Right ventricle myocardium superior (tissue), 1 donor: ENCODE results near the gene ALPK3. TPM values are rescaled to one million over a fixed set of nuclear protein-coding genes. Genes with fewer than 3 reads are reported as not detected.

ENCODE experiments used
- ATAC-seq: fragments of 200-7000 bp; cut with Tn5 transposase; one replicate; pipeline ENCODE4 v1.9.1; 2020; ENCODE audit warnings: mild to moderate bottlenecking; ENCODE audit not compliant: poor library complexity
- DNase-seq: peaks from one replicate; pipeline ENCODE4 v3.0.0-alpha.2; 2020
- intact Hi-C: fragments of 100-400 bp; cut with DNase I; formaldehyde crosslinking; loops from one replicate; pipeline ENCODE4 v1.11.2; 2022
- total RNA-seq: library from RNA; stranded (reverse); fragmentation: NEBNext Ultra II Directional; extraction: Animal tissue kit (Norgen Biotek cat#: 25700); gene quantifications from one replicate; pipeline ENCODE4 v1.2.1, GENCODE V29; 2021
- donor health status: DM: no; HTN: yes; CAD: no; lungs with severe emphysema.

ALPK3 gene
- total RNA-seq, 1 donor from 2014 or later = 114 TPM

DNA sequence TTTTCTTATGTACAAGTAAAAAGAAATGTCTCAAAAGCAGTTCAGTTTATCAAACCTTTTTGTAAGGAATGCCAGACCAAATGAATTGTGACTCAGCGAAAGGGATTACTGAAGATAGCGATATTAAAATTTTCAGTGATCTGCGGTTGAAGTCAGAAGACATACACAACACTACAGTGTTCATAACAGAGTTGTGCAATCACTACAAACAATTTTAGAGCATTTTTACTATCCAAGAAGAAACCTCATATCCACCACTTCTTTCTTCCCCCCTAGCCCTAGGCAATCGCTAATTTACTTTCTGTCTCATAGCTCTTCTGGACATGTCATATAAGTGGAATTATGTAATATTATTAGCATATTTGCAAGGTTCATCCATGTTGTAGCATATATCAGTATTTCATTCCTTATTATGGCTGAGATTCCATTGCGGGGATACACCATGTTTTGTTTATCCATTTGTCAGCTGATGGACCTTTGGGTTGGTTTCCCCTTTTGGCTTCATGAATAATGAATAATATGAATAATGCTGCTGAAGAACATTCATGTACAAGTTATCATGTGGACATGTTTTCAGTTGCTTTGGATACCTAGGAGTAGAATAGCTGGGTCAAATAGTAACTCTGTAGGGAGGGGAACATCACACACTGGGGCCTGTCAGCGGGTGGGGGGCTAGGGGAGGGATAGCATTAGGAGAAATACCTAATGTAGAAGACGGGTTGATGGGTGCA is 23.6 kb upstream of the ALPK3 start:
- intact Hi-C loops = no loop called here
- ATAC-seq = no peak
- no peak for DNase-seq

DNA sequence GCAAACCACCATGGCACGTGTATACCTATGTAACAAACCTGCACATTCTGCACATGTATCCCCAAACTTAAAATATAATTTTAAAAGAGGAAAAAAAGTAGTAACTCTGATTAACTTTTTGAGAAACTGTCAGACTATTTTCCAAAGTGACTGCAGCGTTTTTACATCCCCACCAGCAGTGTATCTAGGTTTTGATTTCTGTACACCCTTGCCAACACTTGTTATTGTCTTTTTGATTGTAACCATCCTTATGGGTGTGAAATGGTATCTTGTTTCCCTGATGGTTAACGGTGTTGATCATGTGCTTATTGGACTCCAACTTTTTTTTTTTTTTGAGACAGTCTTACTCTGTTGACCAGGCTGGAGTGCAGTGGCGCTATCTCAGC is 23.0 kb upstream of the ALPK3 start:
- ATAC-seq (no peak), DNase-seq (no peak)
- intact Hi-C loops = no loop called here

DNA sequence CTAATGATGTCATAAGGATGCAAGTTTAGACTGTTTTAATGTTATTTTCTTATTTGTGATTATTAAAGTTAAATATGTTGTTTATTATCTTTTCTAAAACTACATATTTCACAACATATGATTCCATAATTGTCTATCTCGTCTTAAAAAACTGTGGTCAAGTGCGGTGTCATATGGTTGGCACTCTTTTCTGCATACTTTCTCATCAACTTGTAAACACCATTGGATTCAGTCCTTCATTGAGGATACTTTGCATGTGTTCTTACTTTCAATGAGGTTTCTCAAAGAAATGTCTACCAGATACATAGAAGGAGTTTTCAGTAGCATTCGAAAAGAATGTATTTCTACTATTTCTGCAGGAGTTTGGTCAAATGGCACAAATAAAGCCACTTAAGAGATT is 22.0 kb upstream of the ALPK3 start:
- DNase-seq = no peak
- intact Hi-C loops = no loop called here

DNA sequence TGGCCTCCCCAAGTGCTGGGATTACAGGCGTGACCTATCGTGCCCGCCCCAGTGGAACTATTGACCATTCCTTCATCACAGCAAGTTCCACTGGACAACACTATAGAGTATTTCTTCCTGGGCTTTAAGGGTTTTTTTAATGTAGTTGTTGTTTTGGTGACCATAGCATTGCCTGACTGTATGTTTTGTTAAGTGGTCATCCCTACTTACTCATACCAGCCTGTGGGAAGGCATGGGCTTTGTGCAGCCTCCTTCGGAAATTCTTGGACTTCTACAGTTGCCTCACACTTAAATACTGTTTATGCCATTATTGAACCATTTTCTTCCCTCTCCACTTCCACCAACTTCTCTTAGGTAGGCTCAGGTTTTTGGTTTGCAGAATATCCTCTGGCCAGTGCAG is 19.9 kb upstream of the ALPK3 start:
- ATAC-seq (no peak), DNase-seq (no peak)
- intact Hi-C loops = no loop called here

More for the DNA sequence above, 22.0 kb upstream of the ALPK3 start:
- no peak for ATAC-seq

DNA sequence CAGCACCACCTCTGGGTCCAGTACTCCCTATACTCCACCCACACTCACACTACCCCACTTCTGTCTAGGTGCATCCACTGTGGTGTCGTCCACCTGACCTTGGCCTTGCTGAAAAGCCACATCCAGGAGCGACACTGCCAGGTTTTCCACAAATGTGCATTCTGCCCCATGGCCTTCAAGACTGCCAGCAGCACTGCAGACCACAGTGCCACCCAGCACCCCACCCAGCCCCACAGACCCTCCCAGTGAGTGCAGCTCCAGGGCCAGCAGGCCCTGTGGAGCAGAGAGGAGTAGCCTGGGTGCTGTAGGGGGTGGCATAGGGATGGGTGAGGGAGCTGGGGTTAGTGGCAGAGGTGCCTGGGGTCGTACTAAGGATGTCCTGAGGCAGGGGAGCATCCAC is 19.4 kb upstream of the ALPK3 start:
- ATAC-seq = no peak
- DNase-seq = no peak
- intact Hi-C loops = no loop called here

DNA sequence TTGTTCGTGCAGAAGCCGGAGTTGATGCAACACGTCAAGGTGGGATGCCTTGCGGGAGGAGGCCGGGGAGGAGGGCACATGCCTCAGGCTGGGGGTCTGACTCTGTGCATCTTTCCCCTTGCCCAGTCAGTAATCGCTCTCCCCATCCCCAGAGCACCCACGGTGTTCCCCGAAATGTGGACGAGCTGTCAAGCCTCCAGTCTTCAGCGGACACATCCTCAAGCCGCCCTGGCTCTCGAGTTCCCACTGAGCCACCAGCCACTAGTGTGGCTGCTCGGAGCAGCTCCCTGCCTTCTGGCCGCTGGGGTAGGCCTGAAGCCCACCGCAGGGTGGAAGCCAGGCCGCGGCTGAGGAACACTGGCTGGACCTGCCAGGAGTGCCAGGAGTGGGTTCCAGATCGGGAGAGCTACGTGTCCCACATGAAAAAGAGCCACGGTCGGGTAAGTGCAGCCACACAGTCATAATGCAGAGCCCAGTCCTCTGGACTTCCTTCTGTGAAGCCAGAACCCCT is 18.7 kb upstream of the ALPK3 start:
- ATAC-seq = no peak
- DNase-seq = no peak
- intact Hi-C loops = no loop called here

DNA sequence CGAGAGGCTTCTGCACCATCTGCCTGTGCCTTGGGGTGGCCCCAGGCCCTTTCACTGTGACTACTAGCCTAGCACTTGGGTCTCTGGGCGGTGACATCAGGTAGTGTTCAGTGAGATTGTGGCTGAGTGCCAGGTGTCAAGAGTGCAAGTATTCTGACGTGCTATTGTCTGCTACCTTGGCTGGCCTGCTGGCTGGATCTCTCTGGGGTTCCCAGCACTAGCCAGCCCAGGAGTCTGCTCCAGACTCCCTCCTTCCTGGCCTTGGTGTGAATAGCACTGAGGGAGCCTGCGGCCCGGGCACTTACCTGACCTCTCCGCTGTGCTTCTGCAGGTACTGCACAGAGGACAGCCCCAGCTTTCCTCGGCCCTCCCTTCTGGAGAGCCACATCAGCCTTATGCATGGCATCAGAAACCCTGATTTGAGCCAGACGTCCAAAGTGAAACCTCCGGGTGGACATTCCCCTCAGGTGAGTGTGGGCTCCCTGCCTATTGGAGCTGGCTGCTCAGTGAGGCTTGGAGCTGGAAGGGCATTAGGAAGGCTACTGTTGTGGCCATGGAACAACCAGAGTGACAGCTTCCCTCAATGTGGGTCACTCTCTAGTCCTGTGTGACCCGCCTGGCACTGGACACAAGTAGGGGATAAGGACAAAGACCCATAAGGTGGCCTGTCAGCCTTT is 17.5 kb upstream of the ALPK3 start:
- DNase-seq (no peak), ATAC-seq (peak; percentile 45)
- intact Hi-C loops = no loop called here

DNA sequence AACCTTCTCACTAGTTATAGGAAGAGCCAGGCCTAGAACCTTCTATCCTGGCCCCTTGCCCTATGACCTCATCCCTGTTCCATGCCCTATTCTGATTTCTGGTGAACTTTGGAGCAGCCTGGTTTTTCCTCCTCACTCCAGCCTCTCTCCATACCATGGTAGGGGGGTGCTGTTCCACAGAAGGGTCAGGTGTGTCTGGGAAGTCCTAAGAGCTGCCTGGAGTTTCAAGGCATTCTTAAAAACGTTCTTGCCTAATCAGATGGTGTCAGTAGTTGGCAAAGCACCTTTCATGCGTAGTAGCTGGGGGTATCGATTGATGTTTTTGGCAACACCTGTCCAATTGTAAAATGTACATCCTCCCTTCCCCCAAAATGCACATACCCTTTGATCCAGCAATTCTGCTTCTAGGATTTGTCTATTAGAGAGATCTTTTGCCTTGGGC is 16.8 kb upstream of the ALPK3 start:
- intact Hi-C loops = no loop called here
- DNase-seq (no peak), ATAC-seq (no peak)

DNA sequence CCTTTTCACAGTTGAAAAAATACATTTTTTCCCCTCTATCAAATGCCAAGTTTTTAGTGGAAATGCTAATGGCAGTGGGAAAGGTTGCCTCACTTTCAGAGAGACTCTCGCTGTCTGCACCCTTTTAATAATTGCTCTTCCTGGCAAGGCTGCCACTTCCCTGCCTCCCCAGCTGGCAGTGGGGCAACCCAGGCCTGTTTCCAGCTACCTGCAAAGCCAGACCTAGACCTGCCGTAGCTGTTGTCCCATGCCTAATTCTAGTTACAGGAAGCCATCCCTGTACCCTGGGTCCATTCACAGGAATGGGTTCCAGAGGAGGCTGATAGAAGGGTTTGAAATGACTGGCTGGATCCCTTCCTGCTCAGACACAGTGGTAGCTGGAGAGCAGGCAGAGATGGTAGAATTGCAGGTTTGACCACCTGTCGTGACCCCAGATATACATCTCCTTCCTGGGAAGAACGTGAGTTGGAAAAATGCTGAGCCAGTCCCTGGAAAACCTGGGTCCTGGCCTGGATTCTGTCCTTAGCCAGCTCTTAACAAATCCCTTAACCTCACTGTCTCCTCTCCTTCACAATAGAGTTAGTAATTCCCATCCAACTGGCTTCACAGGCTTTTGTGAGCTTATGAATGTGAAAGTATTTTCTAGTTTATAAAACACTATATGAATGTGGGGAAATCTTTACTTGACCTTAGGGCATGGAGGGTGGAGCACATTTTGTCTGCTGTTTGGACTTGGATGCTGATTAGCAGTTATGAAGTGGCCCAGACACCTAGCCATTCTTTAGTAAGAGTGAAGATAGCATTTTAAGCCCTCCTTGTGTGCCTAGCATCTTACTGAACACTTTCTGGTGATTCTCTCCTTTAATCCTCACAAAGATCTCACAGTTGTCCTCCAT is 12.9 kb upstream of the ALPK3 start:
- ATAC-seq (peak; percentile 38), DNase-seq (no peak)
- intact Hi-C loops = no loop called here

DNA sequence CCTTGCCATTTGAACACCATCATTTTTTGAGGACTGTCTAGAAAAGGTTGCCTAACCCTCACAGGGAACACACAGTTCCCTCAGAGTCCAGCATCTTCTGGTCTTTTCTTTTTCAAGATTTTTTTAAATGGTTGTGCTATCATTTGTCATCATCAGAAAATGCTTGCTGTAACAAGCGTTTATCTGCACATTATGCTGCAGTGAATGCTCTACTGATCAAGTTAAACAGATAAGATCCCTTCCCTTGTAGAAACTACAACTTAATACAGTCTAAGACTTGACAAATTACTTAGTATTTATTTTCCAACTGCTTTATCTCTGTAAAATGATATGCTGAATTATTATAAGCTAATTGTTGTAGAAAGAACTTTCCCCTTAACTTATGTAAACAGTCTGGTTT is 11.9 kb upstream of the ALPK3 start:
- intact Hi-C loops = no loop called here

DNA sequence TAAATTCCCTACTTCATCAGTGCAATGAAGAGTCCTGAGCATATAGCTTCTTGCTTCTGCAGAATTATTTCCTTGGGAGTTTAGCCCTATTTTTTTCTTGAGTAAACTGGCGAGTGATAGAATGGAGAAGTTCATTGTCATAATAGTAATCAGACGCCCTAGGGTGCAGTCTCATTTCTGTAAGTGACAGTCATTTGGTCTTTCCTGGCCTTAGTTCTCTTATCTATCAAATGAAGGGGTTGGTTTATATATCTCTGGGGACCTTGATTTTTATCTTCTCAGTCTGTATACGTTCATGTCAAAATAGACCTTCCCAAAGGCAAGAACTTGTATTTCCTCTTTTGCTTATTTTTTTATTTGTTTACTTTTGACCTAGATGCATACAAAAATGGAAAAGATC is 9.9 kb upstream of the ALPK3 start:
- intact Hi-C loops = no loop called here
- ATAC-seq = no peak
- no peak for DNase-seq

More for the DNA sequence above, 11.9 kb upstream of the ALPK3 start:
- DNase-seq (no peak), ATAC-seq (no peak)

DNA sequence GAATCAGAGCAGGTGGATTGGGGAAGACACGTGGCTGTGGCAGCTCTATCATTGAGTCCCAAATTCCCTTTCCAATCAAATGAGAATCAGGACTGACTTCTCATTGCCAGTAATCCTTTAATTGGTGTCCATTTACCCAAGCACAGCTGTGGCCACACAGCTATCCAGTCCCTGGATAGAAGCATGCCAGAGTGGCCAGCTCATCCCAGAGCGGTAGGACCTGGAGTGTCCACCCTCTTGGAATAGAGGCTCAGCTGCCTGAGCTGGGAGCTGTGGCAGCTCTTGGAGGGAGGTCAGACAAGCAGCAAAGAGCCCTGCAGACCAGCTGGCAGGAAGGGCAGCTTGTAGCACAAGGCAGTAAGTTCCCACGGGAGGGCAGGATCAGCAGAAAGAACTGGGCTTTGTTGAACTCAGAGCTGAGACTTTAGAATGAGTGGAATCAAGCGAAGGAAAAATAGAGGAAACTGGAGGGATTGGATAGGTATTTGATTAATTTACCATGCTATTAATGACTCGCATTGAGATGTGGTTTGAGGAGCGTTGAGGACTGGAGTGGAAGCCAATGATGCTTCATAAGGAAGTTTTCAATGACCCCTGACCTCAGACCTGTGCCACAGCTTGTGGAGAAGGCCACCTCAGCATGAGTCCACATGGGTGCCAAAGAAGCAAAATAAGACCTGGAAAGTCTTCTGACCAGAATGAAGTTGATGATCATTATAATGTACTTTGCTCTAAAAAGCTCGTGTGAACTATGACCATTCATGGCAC is 6.9 kb upstream of the ALPK3 start:
- DNase-seq = no peak
- peak; percentile 42 for ATAC-seq
- intact Hi-C loops = loop anchor here (10.0 kb wide), 1 partner anchor 225 kb away; no protein-coding TSS in a partner anchor

DNA sequence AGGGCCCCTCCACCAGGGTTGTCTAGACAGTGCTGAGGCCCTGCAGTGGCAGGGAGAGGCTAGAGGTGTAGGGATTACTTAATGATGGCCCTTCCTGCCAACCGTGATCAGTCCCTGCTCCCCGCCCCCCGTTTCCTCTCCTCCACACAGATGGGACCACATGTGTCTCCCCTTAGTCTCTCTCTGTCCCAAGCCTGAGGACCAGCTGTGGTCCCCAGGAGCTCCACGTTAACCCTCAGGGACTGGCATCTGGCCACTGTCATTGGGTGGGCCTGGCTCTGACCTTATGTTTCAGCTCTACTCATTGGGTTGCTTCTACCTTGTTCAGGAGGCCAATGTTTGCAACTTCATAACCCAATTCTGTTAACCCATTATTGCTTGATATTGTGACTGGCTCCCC is 6.0 kb upstream of the ALPK3 start:
- intact Hi-C loops = loop anchor here (10.0 kb wide), 1 partner anchor 226 kb away; no protein-coding TSS in a partner anchor
- ATAC-seq = no peak

DNA sequence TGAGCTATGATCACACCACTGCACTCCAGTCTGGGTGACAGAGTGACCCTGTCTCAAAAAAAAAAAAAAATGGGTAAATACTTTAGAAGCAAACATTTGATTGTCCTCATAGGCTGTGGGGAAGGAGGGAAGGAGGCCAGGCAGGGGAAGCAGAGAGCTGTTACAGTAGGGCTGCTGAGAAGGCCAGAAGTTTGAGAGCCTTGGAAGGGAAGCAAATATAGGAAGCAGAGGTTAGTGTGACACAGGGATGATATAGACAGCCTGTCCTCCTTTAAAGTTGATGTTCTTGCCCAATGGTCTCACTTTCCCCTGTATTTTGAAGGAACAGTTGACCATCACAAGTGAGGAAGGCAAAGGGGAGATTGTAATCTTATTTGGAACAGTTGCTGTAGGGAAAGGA is 5.3 kb upstream of the ALPK3 start:
- intact Hi-C loops = loop anchor here (10.0 kb wide), 1 partner anchor 227 kb away; no protein-coding TSS in a partner anchor
- no peak for ATAC-seq
- DNase-seq = no peak

More for the DNA sequence above, 6.0 kb upstream of the ALPK3 start:
- DNase-seq = no peak

DNA sequence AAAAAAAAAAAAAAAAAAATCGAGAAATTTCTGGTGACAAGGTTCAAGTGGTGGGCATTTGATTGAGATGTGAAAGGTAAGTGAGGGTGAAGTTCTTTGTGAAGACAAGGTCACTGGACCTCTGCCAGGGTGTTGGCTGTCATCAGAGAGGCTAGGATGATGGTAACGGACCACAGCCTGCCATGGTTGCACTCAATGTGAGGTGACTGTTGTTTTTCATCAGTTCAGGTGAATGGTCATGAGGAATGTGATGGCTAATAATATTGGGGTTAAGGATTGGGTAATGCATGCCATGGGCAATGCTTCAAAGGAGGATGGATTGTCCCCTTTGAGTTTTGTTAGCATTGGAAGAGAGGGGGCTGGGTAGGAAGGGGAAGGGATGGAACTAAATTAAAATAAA is 4.3 kb upstream of the ALPK3 start:
- intact Hi-C loops = loop anchor here (10.0 kb wide), 1 partner anchor 228 kb away; no protein-coding TSS in a partner anchor
- ATAC-seq = no peak
- DNase-seq = no peak

DNA sequence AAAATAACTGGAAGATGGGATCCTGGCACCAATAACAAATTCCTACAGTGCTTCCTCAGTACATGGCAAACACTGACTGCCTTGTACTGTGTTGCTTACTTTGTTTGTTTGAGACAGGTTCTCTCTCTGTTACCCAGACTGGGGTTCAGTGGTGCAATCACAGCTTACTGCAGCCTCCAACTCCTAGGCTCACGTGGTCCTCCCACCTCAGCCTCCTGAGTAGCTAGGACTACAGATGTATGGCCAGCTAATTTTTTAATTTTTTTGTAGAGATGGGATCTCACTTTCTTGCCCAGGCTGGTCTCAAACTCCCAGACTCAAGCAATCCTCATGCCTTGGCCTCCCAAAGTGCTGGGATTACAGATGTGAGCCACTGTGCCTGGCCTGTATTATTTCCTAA is 3.7 kb upstream of the ALPK3 start:
- DNase-seq = no peak
- ATAC-seq = no peak
- intact Hi-C loops = loop anchor here (10.0 kb wide), 1 partner anchor 229 kb away; no protein-coding TSS in a partner anchor

DNA sequence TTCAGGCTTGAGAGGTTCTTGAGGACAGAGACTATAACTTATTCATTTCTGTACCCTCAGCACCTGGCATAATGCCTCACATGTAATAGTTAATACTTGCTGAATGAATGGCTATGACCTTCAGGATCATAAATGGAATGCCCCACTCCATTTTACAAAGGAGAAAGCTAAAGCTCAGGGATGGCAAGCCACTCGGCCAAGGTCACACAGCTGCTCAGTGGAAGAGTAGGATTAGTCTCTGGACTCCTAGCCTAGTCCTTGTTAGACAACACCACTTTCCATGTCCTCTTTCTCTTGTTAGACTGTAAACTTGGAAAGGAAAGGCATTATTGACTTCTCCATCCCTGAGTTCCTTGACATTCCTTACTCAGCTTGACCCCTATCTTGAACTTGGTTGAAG is 3.2 kb upstream of the ALPK3 start:
- intact Hi-C loops = loop anchor here (10.0 kb wide), 1 partner anchor 229 kb away; no protein-coding TSS in a partner anchor
- no peak for DNase-seq
- no peak for ATAC-seq

DNA sequence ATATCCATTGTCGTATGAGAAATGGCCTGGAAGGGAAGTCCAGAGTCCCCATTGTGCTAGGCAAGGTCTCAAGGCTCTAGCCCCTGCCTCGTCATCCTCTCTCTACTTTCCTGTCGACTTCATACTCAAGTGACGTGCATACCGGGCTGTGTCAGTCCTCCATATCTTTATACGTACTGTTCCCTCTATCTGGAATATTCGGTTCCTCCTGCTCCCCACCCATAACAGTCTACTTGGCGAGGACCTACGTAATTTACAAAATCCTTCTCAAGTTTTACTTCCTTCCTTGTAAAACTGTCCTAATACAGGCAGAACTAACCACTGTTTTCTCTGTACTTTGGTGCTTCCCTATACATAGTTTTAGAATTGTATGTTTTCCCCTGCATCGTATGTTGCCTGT is 2.2 kb upstream of the ALPK3 start:
- DNase-seq = no peak
- no peak for ATAC-seq
- intact Hi-C loops = loop anchor here (10.0 kb wide), 1 partner anchor 230 kb away; no protein-coding TSS in a partner anchor
